ENCODE measurements around the gene DAP. TPM values are rescaled to one million over a fixed set of nuclear protein-coding genes. Genes with fewer than 3 reads are reported as not detected.

Gene DAP
- polyA plus RNA-seq, 2 of the 4 experiments (the other 2 are of a cell fraction), result 24.2 to 54.9 TPM

GRCh38 chr5:10653751-10654400 is 107.2 kb downstream of the DAP start:
- no peak for DNase-seq (ENCODE audit: low read depth in 1 of 2, low spot score in 1 of 2)

DNA sequence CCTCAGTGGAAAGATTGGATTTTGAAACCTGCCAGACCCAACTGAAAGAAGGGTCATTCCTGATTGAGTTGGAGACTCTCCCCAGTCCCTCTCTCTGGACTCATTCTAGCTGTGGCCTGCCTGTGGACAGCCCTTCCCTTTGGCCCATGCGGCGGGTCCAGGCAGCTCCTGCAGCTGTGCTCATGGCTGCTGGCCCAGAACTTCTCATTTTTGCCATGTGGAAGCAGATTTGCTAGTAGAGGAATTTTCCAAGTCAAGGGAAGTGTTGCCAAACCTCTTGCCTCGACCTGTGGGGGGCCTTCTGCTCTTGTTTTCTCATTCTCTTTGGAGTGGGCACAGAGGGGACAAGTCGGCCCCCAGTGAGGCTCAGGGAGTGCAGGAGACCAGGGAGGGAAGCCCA is 108.0 kb downstream of the DAP start:
- Histone ChIP-seq H3K4me3 (no peak overlapping the region), H3K27ac (no peak overlapping the region), H3K4me1 (no peaks in the 10 kb centered on the region), H3K9me3 (no peaks in the 10 kb centered on the region), H3K4me2 (no peak overlapping the region)
- ChIA-PET POLR2A (no interaction called here), CTCF (interaction anchor here (0.6 to 1.2 kb wide), 2 partner anchors 25 to 184 kb away, joined by 4 to 6 read pairs; no protein-coding TSS in a partner anchor)
- FAIRE-seq (no peak), ATAC-seq (no peak), DNase-seq (ENCODE audit: low read depth in 1 of 2, low spot score in 1 of 2) (no peak)
- WGBS (ENCODE audit: missing lambda C conversion rate), result 60% methylated on average over 4 of the region's 4 CpGs
- TF ChIP-seq FOSB (CRISPR knock-in tag; IDR thresholded peaks at IDR 0.05), result no peak
- no peak for TF ChIP-seq BHLHE40 (IDR thresholded peaks at IDR 0.05; ENCODE audit: low read depth, low read length)
- no peak for TF ChIP-seq POLR2A (IDR thresholded peaks at IDR 0.05; ENCODE audit: low read length)
- no peak for TF ChIP-seq ZNF302 (CRISPR knock-in tag; IDR thresholded peaks at IDR 0.05)
- TF ChIP-seq HOXB13 (CRISPR knock-in tag; IDR thresholded peaks at IDR 0.05; ENCODE audit: low read depth), result no peak
- no peak for TF ChIP-seq HDAC2 (IDR thresholded peaks at IDR 0.05)
- no peak for TF ChIP-seq ESRRA (IDR thresholded peaks at IDR 0.05; ENCODE audit: borderline replicate concordance, low read length)
- TF ChIP-seq KDM1A (IDR thresholded peaks at IDR 0.05; ENCODE audit: low read depth), result no peak
- TF ChIP-seq RAD21 (conservative IDR thresholded peaks at IDR 0.05 in 1 of 2, IDR thresholded peaks at IDR 0.05 in 1 of 2), result no peak
- no peak for TF ChIP-seq EP300 (IDR thresholded peaks at IDR 0.05)
- TF ChIP-seq TFCP2L1 (CRISPR knock-in tag; IDR thresholded peaks at IDR 0.05), result no peak
- no peak for TF ChIP-seq NPAS2 (CRISPR knock-in tag; IDR thresholded peaks at IDR 0.05; ENCODE audit: borderline replicate concordance)
- TF ChIP-seq CHD4 (IDR thresholded peaks at IDR 0.05; ENCODE audit: borderline replicate concordance), result no peak

More at GRCh38 chr5:10653751-10654400, 107.2 kb downstream of the DAP start:
- WGBS (ENCODE audit: missing lambda C conversion rate), result 82% methylated on average over 12 of the region's 12 CpGs
- ChIA-PET CTCF (no interaction called here), POLR2A (no interaction called here)
- Histone ChIP-seq H3K4me1 (no peaks in the 10 kb centered on the region), H3K27ac (no peak overlapping the region), H3K9me3 (no peaks in the 10 kb centered on the region), H3K4me2 (no peak overlapping the region), H3K4me3 (no peak overlapping the region)
- FAIRE-seq (no peak), ATAC-seq (no peak)
- no peak for TF ChIP-seq NFE2L2 (conservative IDR thresholded peaks at IDR 0.05; ENCODE audit: low read length)
- no peak for TF ChIP-seq JUN (IDR thresholded peaks at IDR 0.05)
- TF ChIP-seq FOXS1 (CRISPR knock-in tag; IDR thresholded peaks at IDR 0.05), result no peak
- no peak for TF ChIP-seq FOSL2 (IDR thresholded peaks at IDR 0.05)
- no peak for TF ChIP-seq FOSL2 (CRISPR knock-in tag; IDR thresholded peaks at IDR 0.05)
- no peak for TF ChIP-seq REST (IDR thresholded peaks at IDR 0.05)
- no peak for TF ChIP-seq SREBF2 (IDR thresholded peaks at IDR 0.05)
- TF ChIP-seq NR3C1 (IDR thresholded peaks at IDR 0.05), result no peak
- TF ChIP-seq CHD2 (IDR thresholded peaks at IDR 0.05; ENCODE audit: low read length, partially characterized antibody), result no peak
- no peak for TF ChIP-seq RNF2 (IDR thresholded peaks at IDR 0.05; ENCODE audit: borderline replicate concordance, low read depth)
- no peak for TF ChIP-seq ESRRA (IDR thresholded peaks at IDR 0.05; ENCODE audit: borderline replicate concordance, low read length)
- TF ChIP-seq KDM1A (IDR thresholded peaks at IDR 0.05; ENCODE audit: low read depth), result no peak

Measured in A549 (cell line).